SK-N-SH (cell line): ENCODE results near the gene FAM184A. TPM values are rescaled to one million over a fixed set of nuclear protein-coding genes. Genes with fewer than 3 reads are reported as not detected.

ENCODE experiments used
- CTCF ChIA-PET: fragments of 300-600, 350-600 bp; formaldehyde crosslinking; extraction: SDS; loops from one replicate; lab custom pipeline; 2021; lab: Yijun Ruan, JAX
- POLR2A ChIA-PET: fragments of 350-600 bp; sonication (Branson Sonifier 250); formaldehyde crosslinking; extraction: SDS; loops from one replicate; lab custom pipeline; 2020; ENCODE audit warnings: antibody characterized with exemption, inconsistent platforms; lab: Yijun Ruan, JAX
- DNase-seq: peaks from one replicate; pipeline ENCODE4 v3.0.0; 2012
- H2AFZ ChIP-seq: fragments of 200-600 bp; sonication (generic); 2 replicates; pipeline ENCODE4 v1.8.1; 2016; ENCODE audit warnings: antibody characterized with exemption, mild to moderate bottlenecking, low read depth
- H3F3A ChIP-seq: fragments of 200-600 bp; sonication (generic); replicated peaks from 2 replicates; pipeline ENCODE3; 2016; ENCODE audit warnings: antibody characterized with exemption, mild to moderate bottlenecking; ENCODE audit not compliant: insufficient read depth
- H3K27ac ChIP-seq, 2 experiments: fragments of 200-500 bp in 1 of 2; fragments of 200-600 bp in 1 of 2; sonication (Bioruptor generic) in 1 of 2; sonication (generic), shearing (Covaris generic) in 1 of 2; 2 replicates each; pipeline versions ENCODE4 v1.5.1 to v1.6.1; 2014 to 2016; ENCODE audit warnings: low read depth in 2 of 2, inconsistent platforms in 1 of 2, low read length in 1 of 2, mild to moderate bottlenecking in 1 of 2, mixed read lengths in 1 of 2
- H3K27me3 ChIP-seq: fragments of 200-600 bp; sonication (generic), shearing (Covaris generic); 2 replicates; pipeline ENCODE4 v1.6.1; 2016; ENCODE audit warnings: mixed run types; ENCODE audit not compliant: insufficient read depth
- H3K36me3 ChIP-seq, 2 experiments: fragments of 200-500 bp in 1 of 2; fragments of 200-600 bp in 1 of 2; sonication (Bioruptor generic) in 1 of 2; sonication (generic) in 1 of 2; replicated peaks in 1 of 2; 2 replicates each; pipeline versions ENCODE3 to v1.5.1; 2014 to 2016; ENCODE audit warnings: low read length in 1 of 2, mild to moderate bottlenecking in 1 of 2; ENCODE audit not compliant: insufficient read depth in 2 of 2, control insufficient read depth in 1 of 2
- H3K4me1 ChIP-seq, 2 experiments: fragments of 200-500 bp in 1 of 2; fragments of 200-600 bp in 1 of 2; sonication (Bioruptor generic) in 1 of 2; sonication (generic), shearing (Covaris generic) in 1 of 2; 2 replicates each; pipeline versions ENCODE4 v1.5.1 to v1.6.1; 2014 to 2016; ENCODE audit warnings: low read depth in 1 of 2, low read length in 1 of 2, mixed run types in 1 of 2; ENCODE audit not compliant: insufficient read depth in 2 of 2, control insufficient read depth in 1 of 2
- H3K4me2 ChIP-seq: fragments of 200-600 bp; sonication (generic), shearing (Covaris generic); 2 replicates; pipeline ENCODE4 v1.6.1; 2017; ENCODE audit warnings: mixed run types
- H3K4me3 ChIP-seq, 2 experiments: fragments of 200-500 bp in 1 of 2; fragments of 200-600 bp in 1 of 2; sonication (Bioruptor generic) in 1 of 2; sonication (generic), shearing (Covaris generic) in 1 of 2; 2 replicates each; pipeline versions ENCODE4 v1.5.1 to v1.8.1; 2014 to 2016; ENCODE audit warnings: low read depth in 2 of 2, inconsistent platforms in 1 of 2, low read length in 1 of 2, mild to moderate bottlenecking in 1 of 2, mixed read lengths in 1 of 2, moderate library complexity in 1 of 2
- H3K79me2 ChIP-seq: fragments of 200-600 bp; sonication (generic); 2 replicates; pipeline ENCODE4 v1.8.1; 2017; ENCODE audit warnings: mild to moderate bottlenecking; ENCODE audit not compliant: insufficient read depth
- H3K9ac ChIP-seq: fragments of 200-600 bp; sonication (generic); 2 replicates; pipeline ENCODE4 v1.6.1; 2017; ENCODE audit warnings: mixed run types
- H3K9me2 ChIP-seq: fragments of 200-600 bp; sonication (generic); 2 replicates; pipeline ENCODE4 v1.6.1; 2017; ENCODE audit warnings: mixed run types
- H3K9me3 ChIP-seq: fragments of 200-600 bp; sonication (generic); 2 replicates; pipeline ENCODE4 v1.6.1; 2017; ENCODE audit warnings: mixed run types, mild to moderate bottlenecking, moderate library complexity
- H4K20me1 ChIP-seq: fragments of 200-600 bp; sonication (generic); 2 replicates; pipeline ENCODE4 v1.6.1; 2017; ENCODE audit warnings: mild to moderate bottlenecking, mixed run types; ENCODE audit not compliant: insufficient read depth
- ELF1 ChIP-seq: IDR thresholded peaks from 2 replicates; pipeline ENCODE4 v1.4.0; 2012
- EP300 ChIP-seq, 2 experiments: IDR thresholded peaks; 2 replicates each; pipeline versions ENCODE4 v1.4.0 to v1.6.1; 2012; ENCODE audit warnings: borderline replicate concordance in 1 of 2, low read depth in 1 of 2, low read length in 1 of 2
- EZH2phosphoT487 ChIP-seq: fragments of 200-600 bp; sonication (generic); IDR thresholded peaks from 2 replicates; pipeline ENCODE4 v1.6.1; 2017; ENCODE audit warnings: low read depth, mixed run types, mild to moderate bottlenecking, antibody characterized with exemption, moderate library complexity, borderline replicate concordance
- GABPA ChIP-seq: IDR thresholded peaks from 2 replicates; pipeline ENCODE4 v1.4.0; 2012; ENCODE audit warnings: low read depth, mild to moderate bottlenecking
- IRF3 ChIP-seq: fragments of 150-350 bp; IDR thresholded peaks from 2 replicates; pipeline ENCODE4 v1.6.1; 2016; ENCODE audit warnings: mild to moderate bottlenecking, low read depth, low read length
- MXI1 ChIP-seq: IDR thresholded peaks from 2 replicates; pipeline ENCODE4 v1.6.1; 2012; ENCODE audit warnings: mild to moderate bottlenecking, low read depth, low read length, improper control_type of control experiment
- NFIC ChIP-seq: IDR thresholded peaks from 2 replicates; pipeline ENCODE4 v1.4.0; 2012; ENCODE audit warnings: borderline replicate concordance
- PBX3 ChIP-seq: IDR thresholded peaks from 2 replicates; pipeline ENCODE4; 2012
- POLR2AphosphoS5 ChIP-seq: IDR thresholded peaks from 2 replicates; pipeline ENCODE4 v1.6.1; 2012; ENCODE audit warnings: low read depth, low read length
- RAD21 ChIP-seq: IDR thresholded peaks from 2 replicates; pipeline ENCODE4 v1.6.1; 2012; ENCODE audit warnings: mild to moderate bottlenecking, low read length
- REST ChIP-seq: IDR thresholded peaks from 2 replicates; pipeline ENCODE4 v1.6.1; 2012; ENCODE audit warnings: mild to moderate bottlenecking, low read depth, low read length, moderate library complexity
- RFX5 ChIP-seq: IDR thresholded peaks from 2 replicates; pipeline ENCODE4 v1.6.1; 2012; ENCODE audit warnings: mild to moderate bottlenecking, improper control_type of control experiment, low read length
- SMC3 ChIP-seq: IDR thresholded peaks from 2 replicates; pipeline ENCODE4 v1.6.1; 2012; ENCODE audit warnings: low read depth, low read length, improper control_type of control experiment
- TAF1 ChIP-seq: IDR thresholded peaks from 2 replicates; pipeline ENCODE4 v1.6.1; 2012; ENCODE audit warnings: low read depth, mild to moderate bottlenecking, low read length, moderate library complexity, borderline replicate concordance
- TCF12 ChIP-seq: IDR thresholded peaks from 2 replicates; pipeline ENCODE4 v1.4.0; 2012
- TEAD4 ChIP-seq: IDR thresholded peaks from 2 replicates; pipeline ENCODE4 v1.4.0; 2012; ENCODE audit warnings: mild to moderate bottlenecking, borderline replicate concordance; ENCODE audit not compliant: insufficient read depth
- USF2 ChIP-seq: fragments of 150-350 bp; IDR thresholded peaks from 2 replicates; pipeline ENCODE4 v1.6.1; 2017; ENCODE audit warnings: antibody characterized with exemption, low read length, low read depth, borderline replicate concordance
- YY1 ChIP-seq: IDR thresholded peaks from 2 replicates; pipeline ENCODE4 v1.4.0; 2012; ENCODE audit warnings: low read depth, mild to moderate bottlenecking
- WGBS: methylation state at CpG from one replicate; pipeline ENCODE4 v1.1.6; 2017; ENCODE audit warnings: low lambda C conversion rate; 5-methylcytosine and 5-hydroxymethylcytosine counted together
- polyA plus RNA-seq, 3 experiments: library from polyadenylated mRNA; depleted of rRNA; stranded (reverse); fragments of >200 nt; gene quantifications; 2 replicates each; pipeline ENCODE4 v1.2.3, GENCODE V29; 2012

Gene FAM184A
- polyA plus RNA-seq, 1 of the 3 experiments (the other 2 are of a cell fraction) = 0.38 TPM

- Histone ChIP-seq H4K20me1 (no peaks in the 10 kb centered on the region), H2AFZ (no peak overlapping the region), H3K27ac (no peak overlapping the region), H3K9me3 (no peaks in the 10 kb centered on the region), H3K4me1 (no peaks in the 10 kb centered on the region; a peak in 1 of 4 replicates), H3K36me3 (peaks cover 29 to 63% of the 10 kb centered on the region in 2 experiments), H3K9me2 (no peaks in the 10 kb centered on the region), H3K4me2 (no peak overlapping the region), H3K79me2 (no peaks in the 10 kb centered on the region), H3F3A (no peaks in the 10 kb centered on the region), H3K4me3 (no peak overlapping the region), H3K27me3 (no peaks in the 10 kb centered on the region), H3K9ac (no peak overlapping the region)
- no peak for DNase-seq
- ChIA-PET CTCF (no interaction called here), POLR2A (no interaction called here)
- WGBS = 94% methylated on average over 2 of the region's 2 CpGs
- no peak for TF ChIP-seq SMC3
- TF ChIP-seq RFX5 = no peak
- no peak for TF ChIP-seq TEAD4
- no peak for TF ChIP-seq TCF12
- TF ChIP-seq EZH2phosphoT487 = no peak
- no peak for TF ChIP-seq YY1
- no peak for TF ChIP-seq REST
- no peak for TF ChIP-seq NFIC
- TF ChIP-seq TAF1 = no peak
- no peak for TF ChIP-seq IRF3
- no peak for TF ChIP-seq ELF1
- TF ChIP-seq USF2 = no peak
- TF ChIP-seq GABPA = no peak
- no peak for TF ChIP-seq RAD21
- TF ChIP-seq MXI1 = no peak
- TF ChIP-seq PBX3 = no peak
- no peak for TF ChIP-seq EP300 (IDR thresholded peaks at IDR 0.05; ENCODE audit: borderline replicate concordance in 1 of 2, low read depth in 1 of 2, low read length in 1 of 2)
- TF ChIP-seq POLR2AphosphoS5 = no peak
Measured at GRCh38 chr6:118918329-118918725, 160.1 kb downstream of the FAM184A start.
